D721Med (cell line): ENCODE data around the gene ELF1.
"Not testable (repeated sequence)": the region's sequence is repeated elsewhere in the genome, so short reads cannot be mapped to it uniquely, and the experiment has no call there.

Experiments
- DNase-seq: peaks from one replicate; pipeline ENCODE4 v3.0.0; 2011; ENCODE audit warnings: low spot score; ENCODE audit not compliant: insufficient read length
- FAIRE-seq: peaks from 2 replicates; lab custom pipeline; 2011; peaks lifted over from hg19 to GRCh38; lab: Jason Lieb, UNC
- TF ChIP-seq, protein P1 (sequence below): IDR thresholded peaks from 2 replicates; pipeline ENCODE4 v1.5.1; 2012; ENCODE audit warnings: mild to moderate bottlenecking, control low read depth; ENCODE audit not compliant: insufficient read depth; ENCODE audit errors: missing control alignments

The ELF1 gene

DNA sequence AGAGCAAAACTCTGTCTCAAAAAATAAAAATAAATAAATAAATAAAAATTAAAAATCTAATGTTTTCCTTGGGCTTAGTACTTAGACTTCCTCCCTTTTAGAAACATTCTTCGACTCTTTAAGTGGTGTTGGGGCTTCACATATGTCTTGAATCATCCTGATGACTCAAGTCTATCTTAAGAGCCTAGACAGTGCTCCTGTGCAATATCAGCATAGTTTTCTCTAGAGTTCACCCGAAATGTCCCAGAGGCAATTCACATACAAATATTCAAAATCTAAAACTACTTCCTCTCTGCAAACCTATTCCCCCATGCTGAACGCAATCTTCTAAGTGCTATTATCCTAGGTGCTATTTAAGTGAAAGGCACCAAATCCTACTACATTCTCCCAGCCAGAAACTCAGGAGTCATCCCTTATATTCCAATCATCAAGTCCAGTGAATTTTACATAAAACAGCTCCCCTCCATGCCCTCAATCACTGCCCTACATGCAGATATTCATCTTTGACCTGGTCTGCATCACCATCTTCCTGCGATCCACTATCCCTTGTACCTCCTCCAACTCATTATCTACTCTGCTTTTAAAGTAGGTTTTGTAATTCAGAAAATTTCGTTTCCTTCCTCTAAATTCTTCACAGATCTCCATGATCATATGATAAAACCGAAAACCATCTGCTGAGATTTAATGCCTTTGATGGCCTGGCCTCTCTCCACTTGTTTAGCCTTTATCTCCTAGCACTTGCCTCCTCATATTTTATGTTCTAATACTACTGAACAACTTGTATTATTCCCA, 102.7 kb downstream of the ELF1 start:
- no peak for DNase-seq
- FAIRE-seq, result no peak
- TF ChIP-seq, protein P1, sequence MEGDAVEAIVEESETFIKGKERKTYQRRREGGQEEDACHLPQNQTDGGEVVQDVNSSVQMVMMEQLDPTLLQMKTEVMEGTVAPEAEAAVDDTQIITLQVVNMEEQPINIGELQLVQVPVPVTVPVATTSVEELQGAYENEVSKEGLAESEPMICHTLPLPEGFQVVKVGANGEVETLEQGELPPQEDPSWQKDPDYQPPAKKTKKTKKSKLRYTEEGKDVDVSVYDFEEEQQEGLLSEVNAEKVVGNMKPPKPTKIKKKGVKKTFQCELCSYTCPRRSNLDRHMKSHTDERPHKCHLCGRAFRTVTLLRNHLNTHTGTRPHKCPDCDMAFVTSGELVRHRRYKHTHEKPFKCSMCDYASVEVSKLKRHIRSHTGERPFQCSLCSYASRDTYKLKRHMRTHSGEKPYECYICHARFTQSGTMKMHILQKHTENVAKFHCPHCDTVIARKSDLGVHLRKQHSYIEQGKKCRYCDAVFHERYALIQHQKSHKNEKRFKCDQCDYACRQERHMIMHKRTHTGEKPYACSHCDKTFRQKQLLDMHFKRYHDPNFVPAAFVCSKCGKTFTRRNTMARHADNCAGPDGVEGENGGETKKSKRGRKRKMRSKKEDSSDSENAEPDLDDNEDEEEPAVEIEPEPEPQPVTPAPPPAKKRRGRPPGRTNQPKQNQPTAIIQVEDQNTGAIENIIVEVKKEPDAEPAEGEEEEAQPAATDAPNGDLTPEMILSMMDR, result no peak

DNA sequence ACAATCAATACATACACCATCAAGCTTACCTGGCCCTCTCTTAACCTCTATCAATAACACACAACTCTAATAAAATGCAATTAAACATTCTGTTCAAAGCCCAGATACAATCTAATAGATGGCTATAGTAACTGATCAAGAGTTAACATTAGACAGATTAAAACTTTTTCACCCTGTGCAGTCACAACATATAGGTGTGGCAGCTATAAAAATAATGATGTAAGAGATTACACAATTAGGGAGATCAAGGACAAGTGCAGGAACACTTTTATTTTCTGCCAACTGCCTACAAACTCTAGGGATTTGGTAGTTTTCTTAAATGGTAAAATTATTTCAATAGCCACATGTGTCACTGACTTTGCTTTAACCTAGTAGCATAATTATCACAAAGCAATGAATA, 104.3 kb downstream of the ELF1 start:
- not testable (repeated sequence) for FAIRE-seq, DNase-seq

DNA sequence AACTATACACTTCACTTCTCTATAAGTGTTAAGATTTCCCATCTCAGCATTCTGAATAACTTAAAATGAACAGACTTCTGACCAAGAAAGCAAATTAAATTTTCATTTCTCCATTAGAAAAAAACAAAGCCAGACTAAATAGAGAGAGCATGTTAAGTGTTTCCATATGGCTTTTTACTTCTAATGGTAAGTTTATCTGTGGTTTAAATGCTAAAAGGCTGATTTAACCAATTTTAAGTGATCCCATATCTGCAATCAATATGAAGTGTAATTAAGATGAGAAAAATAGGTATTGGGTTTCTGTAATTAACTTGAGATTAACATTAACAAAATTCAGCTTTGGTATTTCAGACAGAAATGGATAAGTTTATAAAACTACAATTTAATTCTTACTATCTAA, 107.8 kb downstream of the ELF1 start:
- FAIRE-seq (no peak), DNase-seq (no peak)
- TF ChIP-seq, protein P1, result no peak

DNA sequence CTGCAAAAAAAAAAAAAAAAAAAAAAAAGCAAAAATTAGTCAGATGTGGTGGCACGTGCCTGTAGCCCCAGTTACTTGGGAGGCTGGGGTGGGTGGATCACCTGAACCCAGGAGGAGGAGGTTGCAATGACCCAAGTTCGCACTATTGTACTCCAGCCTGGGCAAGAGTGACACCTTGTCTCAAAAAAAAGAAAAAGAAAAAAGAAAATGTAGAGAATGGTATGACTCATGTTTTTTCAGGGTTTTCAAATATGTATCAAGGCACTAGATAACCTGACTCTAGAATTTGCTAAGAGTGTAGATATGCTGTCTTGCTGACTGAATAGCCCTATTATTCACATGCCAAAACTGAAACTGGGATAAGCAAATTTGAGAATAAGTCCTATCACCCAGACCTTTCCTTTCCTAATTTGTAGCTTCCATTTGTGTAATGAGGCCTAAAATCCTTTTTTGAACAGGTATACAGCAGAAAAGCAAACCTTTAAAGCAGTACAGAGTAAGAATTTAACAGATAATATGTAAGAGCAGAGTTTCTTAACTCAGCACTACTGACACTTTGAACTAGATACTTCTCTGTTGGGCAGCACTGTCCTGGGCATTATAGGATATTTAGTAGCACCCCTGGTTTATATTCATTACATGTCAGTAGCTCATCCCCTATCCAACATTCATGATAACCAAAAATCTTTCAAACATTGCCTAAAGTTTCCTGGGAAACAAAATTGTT, 108.6 kb downstream of the ELF1 start:
- no peak for FAIRE-seq
- no peak for DNase-seq
- TF ChIP-seq, protein P1, result no peak

DNA sequence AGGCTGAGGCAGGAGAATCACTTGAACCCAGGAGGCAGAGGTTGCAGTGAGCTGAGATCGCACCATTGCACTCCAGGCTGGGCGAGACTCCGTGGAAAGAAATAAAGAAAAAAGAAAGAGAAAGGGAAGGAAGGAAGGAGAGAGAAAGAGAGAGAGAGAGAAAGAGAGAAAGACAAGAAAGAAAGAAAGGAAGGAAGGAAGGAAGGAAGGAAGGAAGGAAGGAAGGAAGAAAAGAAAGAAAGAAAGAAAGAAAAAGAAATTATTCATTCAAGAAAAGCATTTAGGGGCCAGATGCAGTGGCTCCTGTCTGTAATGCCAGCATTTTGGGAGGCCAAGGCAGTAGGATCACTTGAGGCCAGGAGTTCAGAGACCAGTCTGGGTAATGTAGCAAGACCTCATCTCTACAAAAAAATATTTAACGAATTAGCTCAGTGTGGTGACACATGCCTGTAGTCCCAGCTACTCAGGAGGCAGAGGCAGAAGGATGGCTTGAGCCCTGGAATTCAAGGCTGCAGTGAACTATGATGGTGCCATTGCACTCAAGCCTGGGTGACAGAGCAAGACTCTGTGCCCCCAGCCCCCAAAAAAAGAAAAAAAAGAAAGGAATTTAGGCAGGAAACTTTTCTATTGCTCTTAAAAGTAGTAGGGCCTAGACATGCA, 109.4 kb downstream of the ELF1 start:
- DNase-seq, FAIRE-seq: not testable (repeated sequence)

DNA sequence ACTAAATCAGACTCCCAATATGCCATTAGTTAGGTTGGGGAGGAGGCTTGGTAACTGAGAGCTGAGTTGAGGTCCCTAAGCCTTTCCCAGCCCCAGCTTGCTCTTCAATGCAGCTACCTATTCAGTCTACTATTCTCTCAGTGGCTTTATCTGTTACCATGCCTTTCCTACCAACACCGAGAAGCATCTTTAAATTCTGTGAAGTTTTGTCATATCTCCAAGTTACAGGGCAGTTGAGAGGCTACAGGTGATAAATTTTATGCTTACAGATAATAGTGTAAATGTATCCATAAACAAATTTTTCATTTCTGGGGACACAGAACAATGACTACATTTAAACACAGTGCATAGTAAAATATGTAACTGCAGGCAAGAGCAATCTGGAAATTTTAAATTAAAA, 110.6 kb downstream of the ELF1 start:
- DNase-seq, result no peak
- FAIRE-seq, result no peak
- TF ChIP-seq, protein P1, result no peak

DNA sequence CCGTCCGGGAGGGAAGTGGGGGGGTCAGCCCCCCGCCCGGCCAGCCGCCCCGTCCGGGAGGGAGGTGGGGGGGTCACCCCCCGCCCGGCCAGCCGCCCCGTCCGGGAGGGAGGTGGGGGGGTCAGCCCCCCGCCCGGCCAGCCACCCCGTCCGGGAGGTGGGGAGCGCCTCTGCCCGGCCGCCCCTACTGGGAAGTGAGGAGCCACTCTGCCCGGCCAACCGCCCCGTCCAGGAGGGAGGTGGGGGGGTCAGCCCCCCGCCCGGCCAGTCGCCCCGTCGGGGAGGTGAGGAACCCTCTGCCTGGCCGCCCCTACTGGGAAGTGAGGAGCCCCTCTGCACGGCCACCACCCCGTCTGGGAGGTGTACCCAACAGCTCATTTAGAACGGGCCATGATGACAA, 118.1 kb downstream of the ELF1 start:
- not testable (repeated sequence) for DNase-seq, FAIRE-seq

DNA sequence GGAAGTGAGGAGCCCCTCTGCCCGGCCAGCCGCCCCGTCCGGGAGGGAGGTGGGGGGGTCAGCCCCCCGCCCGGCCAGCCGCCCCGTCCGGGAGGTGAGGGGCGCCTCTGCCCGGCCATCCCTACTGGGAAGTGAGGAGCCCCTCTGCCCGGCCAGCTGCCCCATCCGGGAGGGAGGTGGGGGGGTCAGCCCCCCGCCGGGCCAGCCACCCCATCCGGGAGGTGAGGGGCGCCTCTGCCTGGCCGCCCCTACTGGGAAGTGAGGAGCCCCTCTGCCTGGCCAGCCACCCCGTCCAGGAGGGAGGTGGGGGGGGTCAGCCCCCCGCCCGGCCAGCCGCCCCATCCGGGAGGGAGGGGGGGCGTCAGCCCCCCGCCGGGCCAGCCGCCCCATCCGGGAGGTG, 118.5 kb downstream of the ELF1 start:
- not testable (repeated sequence) for DNase-seq, FAIRE-seq

DNA sequence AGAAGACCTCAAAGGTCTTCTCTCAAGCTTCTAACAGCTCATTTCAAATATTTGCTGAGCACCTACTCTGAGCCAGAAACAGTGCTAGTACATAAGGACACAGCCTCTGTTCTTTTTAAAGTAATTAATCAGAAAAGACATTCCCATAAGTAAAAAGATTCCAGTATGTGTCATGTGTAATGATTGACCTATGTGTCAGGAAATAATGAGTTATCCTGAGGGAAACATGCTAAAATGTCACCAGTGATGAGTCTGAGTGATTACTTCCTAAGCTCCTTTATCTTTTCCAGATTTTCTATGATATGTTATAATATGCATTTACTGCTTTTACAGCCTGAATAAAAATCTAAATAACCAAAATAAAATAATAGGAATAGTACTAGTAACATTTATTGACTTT, 122.1 kb downstream of the ELF1 start:
- FAIRE-seq, result no peak
- TF ChIP-seq, protein P1, result no peak
- DNase-seq, result no peak
